DMS53 treated with DMSO at 0.1 percent for 48 hours (cell line): Measurements from ENCODE around the gene SPOCK1.
"Not testable (repeated sequence)": the region's sequence is repeated elsewhere in the genome, so short reads cannot be mapped to it uniquely, and the experiment has no call there.

Experiments
- DNase-seq: peaks from one replicate; lab custom pipeline; 2025; ENCODE audit not compliant: unreplicated experiment; lab: John Stamatoyannopoulos, UW

Gene SPOCK1

DNA sequence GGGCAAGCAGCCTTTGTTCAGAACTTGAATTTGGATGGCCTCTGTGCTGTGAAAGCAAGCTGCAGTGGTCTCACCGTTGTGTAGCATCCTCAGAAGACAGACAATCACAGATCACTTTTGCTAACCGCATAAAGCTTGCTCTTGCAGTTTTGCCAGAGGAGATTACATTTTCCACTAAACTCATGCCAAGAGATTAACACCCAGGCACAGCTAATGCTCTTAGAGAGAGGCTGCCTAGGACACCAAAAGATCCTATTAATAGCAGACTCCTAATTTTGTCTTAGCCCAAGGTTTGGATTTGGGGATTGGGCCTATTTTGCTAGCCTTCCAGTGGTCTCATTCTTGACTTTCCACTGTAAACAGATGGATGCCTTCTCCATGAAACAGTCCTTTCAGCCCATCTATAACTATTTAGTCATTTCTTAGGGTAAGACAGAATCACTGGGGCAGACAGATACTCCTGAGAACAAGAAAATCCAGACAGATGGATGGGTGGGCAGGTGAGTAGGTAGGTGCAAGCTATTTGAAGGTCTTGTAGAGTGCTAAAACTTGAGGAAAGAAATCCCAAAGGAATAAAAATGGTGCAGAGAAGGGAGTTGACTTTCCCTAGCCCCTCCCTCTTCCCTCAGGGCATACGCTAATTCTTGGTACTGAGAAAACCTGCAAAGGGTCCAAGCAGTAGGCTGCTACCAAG is 506.2 kb downstream of the SPOCK1 start:
- DNase-seq, result no peak

DNA sequence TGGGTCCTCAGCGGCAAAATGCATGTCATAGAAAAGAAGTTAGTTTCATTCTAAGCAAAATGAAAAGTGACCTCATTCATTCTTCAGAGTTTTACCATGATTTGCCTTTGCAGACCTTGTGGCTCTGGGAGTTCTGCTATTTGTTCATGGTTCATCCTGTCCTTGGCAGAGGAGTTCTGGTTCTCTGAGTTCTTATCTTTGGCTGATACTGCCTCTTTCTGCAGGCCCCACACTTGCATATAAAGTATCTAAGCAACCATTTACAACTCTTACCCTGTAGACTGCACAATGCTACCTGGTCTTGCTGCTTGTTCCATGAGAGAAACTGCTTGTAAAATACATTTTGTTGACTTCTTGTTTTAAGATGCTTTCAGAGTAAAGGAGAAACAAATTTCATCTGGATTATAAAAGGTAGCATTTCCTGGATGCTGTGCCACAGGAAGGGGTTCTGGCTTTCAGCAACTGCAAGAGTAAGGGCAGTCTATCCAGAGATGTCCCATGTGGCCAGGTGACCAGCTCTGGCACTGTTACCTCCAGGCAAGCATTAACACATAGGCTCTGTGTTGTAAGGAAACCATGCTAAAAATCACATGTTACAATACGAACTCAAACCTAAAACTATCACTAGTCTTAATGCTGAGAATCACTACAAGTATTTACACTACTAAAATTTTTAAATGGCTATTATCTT is 513.2 kb downstream of the SPOCK1 start:
- no peak for DNase-seq

DNA sequence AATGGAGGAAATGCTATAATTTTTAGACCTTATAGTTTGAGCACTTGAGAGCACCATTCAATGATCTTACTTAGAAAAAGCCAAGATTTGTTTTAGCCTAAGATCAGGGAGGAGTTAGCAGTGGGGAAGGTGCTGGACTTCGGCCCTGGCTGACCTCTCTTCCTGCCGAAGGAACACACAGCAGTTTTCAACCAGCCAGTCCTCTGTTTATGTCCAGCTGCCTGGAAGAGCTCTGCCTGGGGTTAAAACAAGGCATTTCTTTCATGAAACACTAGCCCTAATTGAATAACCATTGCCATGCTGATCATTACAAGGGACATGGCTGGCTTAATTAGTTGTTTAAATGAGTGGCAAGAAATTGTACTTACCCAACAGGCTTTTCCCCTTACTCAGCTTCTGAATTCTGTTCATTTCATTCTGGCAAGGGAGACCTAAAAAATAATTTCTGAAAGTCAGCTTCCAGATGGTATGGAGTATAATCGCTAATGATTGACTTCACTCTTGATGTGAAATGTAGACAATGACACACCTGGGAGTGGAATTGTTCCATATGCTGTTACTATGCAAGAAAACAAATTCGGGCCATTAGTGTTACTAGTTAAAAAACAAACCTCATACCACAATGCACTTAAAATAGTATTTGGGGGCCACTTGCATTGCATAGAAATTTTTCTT is 514.2 kb downstream of the SPOCK1 start:
- no peak for DNase-seq

DNA sequence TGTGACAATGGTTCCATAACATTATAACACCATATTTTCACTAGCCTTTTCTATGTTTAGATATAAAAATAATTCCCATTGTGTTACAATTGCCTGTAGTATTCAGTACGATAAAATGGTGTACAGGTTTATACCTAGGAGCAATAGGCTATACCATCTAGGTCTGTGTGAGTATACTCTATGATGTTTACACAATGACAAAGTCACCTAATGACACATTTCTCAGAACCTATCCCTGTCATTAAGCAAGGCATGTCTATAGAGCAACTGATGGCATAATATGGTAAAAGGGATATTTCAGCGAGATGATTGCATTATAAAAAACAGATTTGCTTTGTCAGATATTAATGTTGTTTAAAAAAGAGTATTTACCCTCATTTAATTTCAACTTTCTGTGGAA is 517.2 kb downstream of the SPOCK1 start:
- DNase-seq, result no peak

DNA sequence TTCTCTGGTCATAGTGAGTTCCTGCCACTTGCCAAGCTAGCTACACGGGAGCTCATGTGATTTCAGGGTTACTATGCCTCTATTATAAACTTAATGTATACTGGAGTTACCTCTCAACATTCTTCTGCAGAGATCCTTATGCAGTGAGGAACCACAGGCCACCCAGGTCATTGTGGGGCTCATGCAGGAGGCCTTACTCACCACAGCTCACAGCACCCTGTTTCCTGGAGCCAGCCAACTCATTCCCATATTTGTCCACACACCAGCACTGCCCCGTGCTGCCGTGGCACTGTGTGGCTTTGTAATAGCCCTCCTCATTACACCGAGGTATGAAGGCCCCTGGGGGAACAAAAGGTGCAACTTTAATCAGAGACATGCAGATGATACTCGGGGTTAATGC is 520.0 kb downstream of the SPOCK1 start:
- DNase-seq, result no peak

DNA sequence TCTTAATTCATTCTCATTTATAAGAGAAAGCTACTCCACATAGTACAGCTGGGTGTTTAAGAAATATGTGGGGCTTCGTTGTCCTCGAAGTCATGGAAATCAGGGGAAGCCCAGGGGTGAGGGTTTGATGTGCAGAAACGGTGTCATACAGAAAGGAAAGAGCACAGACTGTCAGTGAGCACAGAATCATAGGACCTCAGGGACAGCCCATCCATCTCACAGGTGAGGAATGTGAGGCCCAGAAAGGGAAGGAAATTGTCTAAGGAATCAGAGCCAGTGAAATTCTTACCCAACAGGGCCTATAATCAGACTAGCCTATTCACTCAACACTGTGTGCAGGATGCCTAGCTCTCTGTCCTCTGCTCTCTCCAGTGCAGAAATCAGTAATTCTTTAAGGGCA is 535.6 kb downstream of the SPOCK1 start:
- no peak for DNase-seq

DNA sequence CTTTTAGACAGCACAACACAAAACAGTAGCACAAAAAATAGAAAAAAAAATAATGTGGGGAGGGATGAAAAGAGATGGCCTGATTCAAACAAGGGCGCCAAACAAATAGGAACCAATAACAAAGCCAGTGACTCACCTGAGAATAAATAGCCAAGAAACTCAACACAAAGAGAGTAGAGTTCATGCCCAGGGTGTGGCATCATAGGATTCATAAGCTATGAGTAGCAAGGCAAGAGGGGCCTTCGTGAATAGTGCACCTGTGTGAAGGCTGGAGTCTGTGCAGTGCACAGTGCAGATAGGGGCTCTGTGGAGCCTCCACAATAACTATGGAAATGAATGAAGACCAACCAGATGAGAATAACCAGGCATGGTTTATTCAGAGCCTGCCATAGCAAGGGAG is 541.7 kb downstream of the SPOCK1 start:
- DNase-seq, result no peak

DNA sequence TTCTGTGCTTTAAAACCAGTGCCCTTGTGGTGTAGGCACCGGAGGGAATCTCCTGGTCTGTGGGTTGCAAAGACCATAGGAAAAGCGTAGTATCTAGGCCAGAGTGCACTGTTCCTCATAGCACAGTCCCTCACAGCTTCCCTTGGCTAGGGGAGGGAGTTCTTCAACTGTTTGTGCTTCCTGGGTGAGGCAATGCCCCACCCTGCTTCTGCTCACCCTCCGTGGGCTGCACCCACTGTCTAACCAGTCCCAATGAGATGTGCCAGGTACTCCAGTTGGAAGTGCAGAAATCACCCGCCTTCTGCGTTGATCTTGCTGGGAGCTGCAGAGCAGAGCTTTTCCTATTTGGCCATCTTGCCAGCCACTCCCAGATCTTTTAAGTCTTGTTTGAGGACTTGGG is 545.0 kb downstream of the SPOCK1 start:
- DNase-seq, result not testable (repeated sequence)

DNA sequence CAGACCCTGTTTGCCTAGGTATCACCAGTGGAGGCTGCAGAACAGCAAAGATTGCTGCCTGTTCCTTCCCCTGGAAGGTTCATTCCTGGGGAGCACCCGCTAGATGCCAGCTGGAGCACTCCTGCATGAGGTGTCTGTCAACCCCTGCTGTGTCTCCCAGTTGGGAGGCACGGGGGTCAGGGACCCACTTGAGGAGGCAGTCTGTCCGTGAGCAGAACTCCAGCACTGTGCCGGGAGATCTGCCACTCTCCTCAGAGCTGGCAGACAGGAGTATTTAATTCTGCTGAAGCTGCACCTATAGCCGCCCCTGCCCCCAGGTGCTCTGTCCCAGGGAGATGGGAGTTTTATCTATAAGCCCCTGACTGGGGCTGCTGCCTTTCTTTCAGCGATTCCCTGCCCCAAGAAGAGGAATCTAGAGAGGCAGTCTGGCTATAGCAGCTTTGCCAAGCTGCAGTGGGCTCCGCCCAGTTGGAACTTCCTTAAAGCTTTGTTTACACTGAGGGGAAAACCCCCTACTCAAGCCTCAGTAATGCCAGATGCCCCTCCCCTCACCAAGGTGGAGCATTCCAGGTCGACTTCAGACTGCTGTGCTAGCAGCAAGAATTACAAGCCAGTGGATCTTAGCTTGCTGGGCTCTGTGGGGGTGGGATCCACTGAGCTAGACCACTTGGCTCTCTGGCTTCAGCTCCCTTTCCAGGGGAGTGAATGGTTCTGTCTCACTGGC is 545.6 kb downstream of the SPOCK1 start:
- not testable (repeated sequence) for DNase-seq

DNA sequence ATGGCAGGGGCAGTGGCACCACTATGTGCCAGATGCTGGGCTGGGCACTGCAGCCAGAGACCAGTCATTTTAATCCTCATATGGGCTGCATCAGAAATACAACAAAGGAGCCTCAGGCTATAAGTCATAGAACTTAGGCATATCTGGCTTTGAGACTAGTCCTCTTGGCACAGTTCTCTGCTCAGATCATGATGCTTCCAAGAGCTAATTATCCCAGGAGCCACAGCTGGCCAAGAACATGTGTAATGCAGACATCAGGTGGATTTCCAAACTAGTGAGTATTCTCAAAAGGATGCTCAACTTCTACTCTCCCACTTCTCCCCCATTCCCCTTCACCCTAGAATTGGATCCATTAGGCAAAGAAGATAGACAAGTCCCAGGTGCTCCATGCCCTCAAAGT is 571.6 kb downstream of the SPOCK1 start:
- no peak for DNase-seq

DNA sequence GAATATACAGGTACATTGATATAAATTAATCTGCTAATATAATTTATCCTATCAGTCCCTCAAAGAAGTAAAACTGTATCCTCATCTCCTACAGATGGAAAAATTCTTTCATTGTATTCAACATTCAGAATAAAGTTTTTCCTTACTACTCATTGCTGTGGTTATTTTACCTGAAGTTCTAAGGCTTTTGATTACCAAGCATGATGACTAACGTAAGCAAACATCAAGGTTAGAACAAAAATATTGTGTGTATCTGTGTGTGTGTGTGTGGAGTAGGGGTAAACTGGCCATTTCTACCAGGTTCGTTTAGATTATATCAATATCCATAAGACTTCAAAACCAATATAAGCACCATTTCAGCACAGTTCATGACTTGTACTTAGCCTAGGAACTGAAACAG is 573.1 kb downstream of the SPOCK1 start:
- DNase-seq, result no peak
